Measurements from ENCODE around the gene CEACAM5. TPM values are rescaled to one million over a fixed set of nuclear protein-coding genes. Genes with fewer than 3 reads are reported as not detected.

Gene CEACAM5
- total RNA-seq, 2 experiments from 2014 or later, result not detected

DNA sequence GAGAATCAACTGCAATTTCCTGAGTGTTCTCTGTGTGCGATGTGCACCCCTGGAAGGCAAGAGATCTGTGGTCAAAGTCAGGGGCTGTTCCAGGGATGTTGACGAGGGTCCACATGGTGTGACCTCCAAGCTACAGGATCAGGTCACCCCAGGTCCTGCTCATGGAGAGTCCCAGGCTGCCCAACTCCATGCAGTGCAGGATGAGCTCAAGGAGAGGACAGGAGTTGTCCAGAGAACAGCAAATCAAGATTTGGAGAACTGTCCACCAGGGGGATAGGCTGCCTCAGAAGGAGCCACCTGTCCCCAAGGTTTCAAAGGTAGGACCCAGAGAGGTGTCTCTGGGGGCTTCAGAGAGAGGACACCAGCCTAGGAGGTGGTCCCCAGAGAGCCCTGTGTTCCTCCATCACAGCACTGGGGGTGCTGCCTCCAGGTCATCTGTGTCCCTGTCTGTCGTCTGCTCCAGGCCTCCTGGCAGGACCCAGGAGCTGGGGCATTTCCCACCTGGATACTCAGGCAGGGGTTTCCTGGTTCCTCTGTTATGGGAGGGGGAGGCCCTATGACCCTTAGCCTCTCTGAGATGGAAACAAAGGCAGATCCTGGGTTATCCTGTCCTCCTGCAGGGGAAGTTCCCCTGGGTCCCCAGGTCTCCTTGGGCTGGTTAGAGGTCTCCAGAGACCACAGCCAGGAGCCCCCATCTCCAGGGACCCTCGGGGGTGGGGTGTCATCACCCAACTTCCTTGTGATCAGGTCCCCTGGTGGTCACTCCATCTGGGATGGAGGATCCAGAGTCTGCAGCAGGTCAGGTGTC, 18.2 kb upstream of the CEACAM5 start:
- DNase-seq (ENCODE audit: low spot score), result no peak
- Histone ChIP-seq H3K4me2 (ENCODE audit: low read length) (no peak overlapping the region), H2AFZ (ENCODE audit: low read length) (no peak overlapping the region), H3K9me3 (ENCODE audit: low read length) (0 out of 2 replicates have a peak, but pooled peaks cover 4% of the 10 kb centered on the region), H3K9me2 (ENCODE audit: insufficient read depth, low read length) (no peaks in the 10 kb centered on the region), H3K4me1 (ENCODE audit: insufficient read depth, low read length, poor library complexity, severe bottlenecking) (no peaks in the 10 kb centered on the region), H3K79me2 (ENCODE audit: insufficient read depth, low read depth, low read length) (no peaks in the 10 kb centered on the region), H3K36me3 (ENCODE audit: insufficient read depth, low read length) (no peaks in the 10 kb centered on the region), H3K27ac (ENCODE audit: low read depth, low read length, poor library complexity, severe bottlenecking) (no peak overlapping the region), H4K20me1 (ENCODE audit: insufficient read depth, low read length) (no peaks in the 10 kb centered on the region), H3K4me3 (ENCODE audit: low read depth, low read length, poor library complexity, severe bottlenecking) (no peak overlapping the region)
- BruUV-seq (replicated peaks), result no TSS peak
- POLR2A ChIA-PET, result no interaction called here
- CTCF ChIA-PET (ENCODE audit: unreplicated experiment), result no interaction called here
- TF ChIP-seq EZH2phosphoT487 (IDR thresholded peaks at IDR 0.05; ENCODE audit: borderline replicate concordance, low read depth, low read length), result no peak
- TF ChIP-seq, protein P1, sequence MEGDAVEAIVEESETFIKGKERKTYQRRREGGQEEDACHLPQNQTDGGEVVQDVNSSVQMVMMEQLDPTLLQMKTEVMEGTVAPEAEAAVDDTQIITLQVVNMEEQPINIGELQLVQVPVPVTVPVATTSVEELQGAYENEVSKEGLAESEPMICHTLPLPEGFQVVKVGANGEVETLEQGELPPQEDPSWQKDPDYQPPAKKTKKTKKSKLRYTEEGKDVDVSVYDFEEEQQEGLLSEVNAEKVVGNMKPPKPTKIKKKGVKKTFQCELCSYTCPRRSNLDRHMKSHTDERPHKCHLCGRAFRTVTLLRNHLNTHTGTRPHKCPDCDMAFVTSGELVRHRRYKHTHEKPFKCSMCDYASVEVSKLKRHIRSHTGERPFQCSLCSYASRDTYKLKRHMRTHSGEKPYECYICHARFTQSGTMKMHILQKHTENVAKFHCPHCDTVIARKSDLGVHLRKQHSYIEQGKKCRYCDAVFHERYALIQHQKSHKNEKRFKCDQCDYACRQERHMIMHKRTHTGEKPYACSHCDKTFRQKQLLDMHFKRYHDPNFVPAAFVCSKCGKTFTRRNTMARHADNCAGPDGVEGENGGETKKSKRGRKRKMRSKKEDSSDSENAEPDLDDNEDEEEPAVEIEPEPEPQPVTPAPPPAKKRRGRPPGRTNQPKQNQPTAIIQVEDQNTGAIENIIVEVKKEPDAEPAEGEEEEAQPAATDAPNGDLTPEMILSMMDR (conservative IDR thresholded peaks at IDR 0.05; ENCODE audit: low read length), result no peak
- intact Hi-C loops (cut with micrococcal nuclease; ENCODE audit: unreplicated experiment), result loop anchor here (5.0 kb wide), 1 partner anchor 48 kb away; no protein-coding TSS in a partner anchor

DNA sequence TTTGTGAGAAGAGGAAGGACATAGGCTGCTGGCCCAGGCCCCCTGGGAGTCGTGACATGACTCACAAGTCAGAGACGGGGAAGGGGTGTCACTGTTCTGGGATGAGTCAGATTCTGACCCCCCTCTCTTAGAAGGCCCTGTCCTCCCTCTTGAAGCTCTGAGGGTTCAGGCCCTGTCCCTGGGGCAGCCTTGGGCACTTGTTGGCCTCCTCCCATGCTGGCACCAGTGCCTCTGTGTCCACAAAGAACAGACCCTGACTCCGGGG, 17.7 kb upstream of the CEACAM5 start:
- Histone ChIP-seq H3K4me2 (ENCODE audit: low read length) (no peak overlapping the region), H3K9me3 (ENCODE audit: low read length) (0 out of 2 replicates have a peak, but pooled peaks cover 4% of the 10 kb centered on the region), H2AFZ (ENCODE audit: low read length) (no peak overlapping the region), H3K27ac (ENCODE audit: low read depth, low read length, poor library complexity, severe bottlenecking) (no peak overlapping the region), H3K4me1 (ENCODE audit: insufficient read depth, low read length, poor library complexity, severe bottlenecking) (no peaks in the 10 kb centered on the region), H3K79me2 (ENCODE audit: insufficient read depth, low read depth, low read length) (no peaks in the 10 kb centered on the region), H3K9me2 (ENCODE audit: insufficient read depth, low read length) (no peaks in the 10 kb centered on the region), H4K20me1 (ENCODE audit: insufficient read depth, low read length) (no peaks in the 10 kb centered on the region), H3K4me3 (ENCODE audit: low read depth, low read length, poor library complexity, severe bottlenecking) (no peak overlapping the region), H3K36me3 (ENCODE audit: insufficient read depth, low read length) (no peaks in the 10 kb centered on the region)
- no peak for DNase-seq (ENCODE audit: low spot score)
- intact Hi-C loops (cut with micrococcal nuclease; ENCODE audit: unreplicated experiment), result loop anchor here (5.0 kb wide), 1 partner anchor 48 kb away; no protein-coding TSS in a partner anchor
- TF ChIP-seq, protein P1 (conservative IDR thresholded peaks at IDR 0.05; ENCODE audit: low read length), result no peak
- no peak for TF ChIP-seq EZH2phosphoT487 (IDR thresholded peaks at IDR 0.05; ENCODE audit: borderline replicate concordance, low read depth, low read length)
- no TSS peak for BruUV-seq (replicated peaks)
- ChIA-PET POLR2A (no interaction called here), CTCF (ENCODE audit: unreplicated experiment) (no interaction called here)

DNA sequence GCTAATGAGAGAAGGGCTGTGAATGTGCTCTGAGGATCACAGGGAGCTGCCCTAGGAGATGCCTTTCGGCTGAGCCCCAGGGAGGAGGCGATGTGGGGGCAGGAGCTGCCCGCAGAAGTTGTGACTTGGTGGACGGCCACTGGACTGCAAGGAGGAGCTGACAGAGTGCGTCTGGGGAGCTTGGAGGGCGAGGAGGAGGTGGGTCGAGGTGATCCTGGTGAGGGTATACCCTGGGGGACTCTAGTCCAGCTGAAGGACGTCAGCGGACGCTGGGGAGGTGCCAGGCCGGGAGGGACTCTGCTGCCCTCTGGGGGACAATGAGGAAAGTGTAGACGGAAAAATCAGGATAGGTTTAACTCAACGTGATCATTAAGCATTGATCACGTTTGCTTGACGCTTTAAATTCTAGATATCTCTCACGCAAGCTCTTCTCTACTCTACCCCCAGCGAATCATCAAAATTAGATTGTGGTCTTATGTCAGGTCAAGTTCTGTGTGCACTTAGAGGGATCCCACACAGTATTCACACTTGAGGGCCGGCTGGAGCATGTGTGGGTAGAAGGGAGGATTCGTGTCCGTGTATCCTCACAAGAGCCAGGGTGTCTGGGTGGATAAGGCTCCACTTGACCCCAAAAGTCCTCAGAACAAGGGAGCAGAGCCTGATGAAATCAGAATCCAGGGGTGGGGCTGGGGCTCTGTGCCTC, 17.0 kb upstream of the CEACAM5 start:
- Histone ChIP-seq H3K79me2 (ENCODE audit: insufficient read depth, low read depth, low read length) (no peaks in the 10 kb centered on the region), H3K9me2 (ENCODE audit: insufficient read depth, low read length) (no peaks in the 10 kb centered on the region), H3K4me1 (ENCODE audit: insufficient read depth, low read length, poor library complexity, severe bottlenecking) (no peaks in the 10 kb centered on the region), H3K4me2 (ENCODE audit: low read length) (no peak overlapping the region), H3K36me3 (ENCODE audit: insufficient read depth, low read length) (no peaks in the 10 kb centered on the region), H3K4me3 (ENCODE audit: low read depth, low read length, poor library complexity, severe bottlenecking) (no peak overlapping the region), H2AFZ (ENCODE audit: low read length) (no peak overlapping the region), H3K9me3 (ENCODE audit: low read length) (0 out of 2 replicates have a peak, but pooled peaks cover 4% of the 10 kb centered on the region), H3K27ac (ENCODE audit: low read depth, low read length, poor library complexity, severe bottlenecking) (no peak overlapping the region), H4K20me1 (ENCODE audit: insufficient read depth, low read length) (no peaks in the 10 kb centered on the region)
- BruUV-seq (replicated peaks), result no TSS peak
- TF ChIP-seq, protein P1 (conservative IDR thresholded peaks at IDR 0.05; ENCODE audit: low read length), result peak; percentile 76
- TF ChIP-seq EZH2phosphoT487 (IDR thresholded peaks at IDR 0.05; ENCODE audit: borderline replicate concordance, low read depth, low read length), result no peak
- POLR2A ChIA-PET, result no interaction called here
- CTCF ChIA-PET (ENCODE audit: unreplicated experiment), result no interaction called here
- DNase-seq (ENCODE audit: low spot score), result no peak
- intact Hi-C loops (cut with micrococcal nuclease; ENCODE audit: unreplicated experiment), result loop anchor here (5.0 kb wide), 1 partner anchor 49 kb away; no protein-coding TSS in a partner anchor

Measured in OCI-LY7 (cell line).